Activated CD8-positive, alpha-beta T cell treated with anti-CD3 and anti-CD28 coated beads, Interleukin-2, amount 10 ng/mL, durations not matched to agents 7 days and 5 days (primary cell): Measurements from ENCODE around the gene ZNF800. TPM values are rescaled to one million over a fixed set of nuclear protein-coding genes. Genes with fewer than 3 reads are reported as not detected.

Experiments
- ATAC-seq: fragments of 150-1000 bp; cut with Tn5 transposase; one replicate; pipeline ENCODE4 v1.10.0; 2021; ENCODE audit warnings: moderate library complexity
- CTCF ChIA-PET: fragments of 350-600 bp; sonication (Branson Sonifier 250); formaldehyde crosslinking; loops from one replicate; lab custom pipeline; 2021; ENCODE audit warnings: antibody characterized with exemption; lab: Charles Lee
- POLR2A ChIA-PET: fragments of 350-600 bp; sonication (Branson Sonifier 250); formaldehyde crosslinking; loops from one replicate; lab custom pipeline; 2021; ENCODE audit warnings: antibody characterized with exemption; lab: Charles Lee
- DNase-seq: peaks from one replicate; pipeline ENCODE4 v3.0.0-alpha.2; 2020
- H3K27ac Mint-ChIP-seq: one replicate; pipeline ENCODE4 v1.8.0; 2021; ENCODE audit warnings: mild to moderate bottlenecking, mixed read lengths
- H3K27me3 Mint-ChIP-seq: one replicate; pipeline ENCODE4 v1.8.0; 2021; ENCODE audit warnings: low read depth, mixed read lengths
- H3K36me3 Mint-ChIP-seq: one replicate; pipeline ENCODE4 v1.8.0; 2021; ENCODE audit warnings: low read depth, mixed read lengths
- H3K4me1 Mint-ChIP-seq: one replicate; pipeline ENCODE4 v1.8.0; 2021; ENCODE audit warnings: low read depth, mixed read lengths
- H3K4me3 Mint-ChIP-seq: one replicate; pipeline ENCODE4 v1.8.0; 2021; ENCODE audit warnings: mild to moderate bottlenecking, mixed read lengths
- H3K9me3 Mint-ChIP-seq: one replicate; pipeline ENCODE4 v1.8.0; 2022; ENCODE audit warnings: mixed read lengths; ENCODE audit not compliant: insufficient read depth
- total RNA-seq, 2 experiments: library from RNA; stranded (reverse); gene quantifications; one replicate each; pipeline ENCODE4 v1.2.3, GENCODE V29; 2021

Gene ZNF800
- total RNA-seq, 2 experiments from 2014 or later: 40.7 to 43.2 TPM

GRCh38 chr7:127348247-127348631 lies 44.3 kb downstream of the ZNF800 start:
- Mint-ChIP-seq H3K4me1 (peaks cover 8% of the 10 kb centered on the region), H3K27me3 (peaks cover 15% of the 10 kb centered on the region), H3K4me3 (peak overlapping the region; percentile 51), H3K27ac (no peak overlapping the region), H3K36me3 (peaks cover 10% of the 10 kb centered on the region), H3K9me3 (no peaks in the 10 kb centered on the region)
- ATAC-seq (no peak), DNase-seq (no peak)
- ChIA-PET CTCF (interaction anchor here (0.6 to 6.3 kb wide), 31 partner anchors 8 to 546 kb away, joined by 3 to 51 read pairs (median 4); partner anchors contain the start of genes ARF5 and ZNF800), POLR2A (interaction anchor here (0.6 to 3.0 kb wide), 3 partner anchors 44 to 120 kb away, joined by 5 to 18 read pairs (median 5); partner anchors contain the start of gene ZNF800)

GRCh38 chr7:127347567-127348246 lies 44.8 kb downstream of the ZNF800 start:
- Mint-ChIP-seq H3K36me3 (peaks cover 8% of the 10 kb centered on the region), H3K4me3 (peak overlapping the region; percentile 51), H3K4me1 (peaks cover 8% of the 10 kb centered on the region), H3K9me3 (no peaks in the 10 kb centered on the region), H3K27ac (no peak overlapping the region), H3K27me3 (peaks cover 15% of the 10 kb centered on the region)
- ChIA-PET POLR2A (interaction anchor here (0.6 to 3.0 kb wide), 3 partner anchors 44 to 119 kb away, joined by 5 to 18 read pairs (median 5); partner anchors contain the start of gene ZNF800), CTCF (interaction anchor here (0.6 to 6.3 kb wide), 31 partner anchors 9 to 545 kb away, joined by 3 to 51 read pairs (median 4); partner anchors contain the start of genes ARF5 and ZNF800)
- DNase-seq (peak; percentile 71), ATAC-seq (peak; percentile 99)

DNA sequence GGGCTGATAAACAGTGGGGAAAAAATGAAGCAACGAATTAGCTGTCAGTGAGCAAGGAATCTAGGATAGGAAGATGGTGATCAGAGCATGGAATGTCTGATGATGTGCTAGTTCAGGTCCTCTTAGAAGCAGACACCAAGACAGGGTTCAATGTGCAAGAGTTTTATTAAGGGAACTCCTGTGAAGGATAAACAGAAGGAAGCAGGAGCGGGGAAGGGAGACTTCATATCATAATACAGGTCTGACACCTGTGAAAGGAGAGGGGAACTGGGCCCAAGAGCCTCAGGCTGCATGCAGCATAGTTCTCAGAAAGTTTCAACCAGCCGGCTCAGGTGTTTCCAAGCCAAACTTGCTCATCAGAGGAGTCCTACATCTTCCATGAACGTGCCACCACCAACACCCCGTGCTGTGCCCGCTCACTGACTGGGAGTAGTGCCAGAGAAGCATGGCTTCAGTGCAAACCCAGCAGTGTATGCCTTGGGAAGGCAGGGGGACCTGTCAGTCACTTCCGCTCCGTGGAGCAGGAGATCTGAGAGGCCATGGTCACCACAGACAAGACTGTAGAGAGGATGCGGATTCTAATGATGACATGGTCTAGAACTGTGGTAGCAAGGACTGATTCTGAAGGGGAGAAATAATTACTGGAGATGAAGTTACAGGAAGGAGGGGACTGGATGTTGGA lies 45.8 kb downstream of the ZNF800 start:
- CTCF ChIA-PET: interaction anchor here (0.7 to 6.3 kb wide), 8 partner anchors 11 to 100 kb away, joined by 3 to 51 read pairs (median 5); no protein-coding TSS in a partner anchor
- ATAC-seq (no peak), DNase-seq (no peak)
- POLR2A ChIA-PET: interaction anchor here (1.6 kb wide), 1 partner anchor 101 kb away, joined by 5 read pairs; no protein-coding TSS in a partner anchor
- peaks cover 8% of the 10 kb centered on the region for H3K4me1 Mint-ChIP-seq
- H3K36me3 Mint-ChIP-seq: peaks cover 6% of the 10 kb centered on the region
- H3K27me3 Mint-ChIP-seq: peaks cover 15% of the 10 kb centered on the region
- H3K4me3 Mint-ChIP-seq: no peak overlapping the region
- H3K27ac Mint-ChIP-seq: no peak overlapping the region
- H3K9me3 Mint-ChIP-seq: peaks cover 4% of the 10 kb centered on the region

GRCh38 chr7:127342596-127342995 lies 49.9 kb downstream of the ZNF800 start:
- ChIA-PET POLR2A (no interaction called here), CTCF (interaction anchor here (1.1 kb wide), 1 partner anchor 12 kb away, joined by 3 read pairs; no protein-coding TSS in a partner anchor)
- no peak for ATAC-seq
- Mint-ChIP-seq H3K27ac (no peak overlapping the region), H3K4me3 (no peak overlapping the region), H3K36me3 (peaks cover 3% of the 10 kb centered on the region), H3K4me1 (peaks cover 6% of the 10 kb centered on the region), H3K9me3 (peaks cover 4% of the 10 kb centered on the region), H3K27me3 (peaks cover 21% of the 10 kb centered on the region)
- DNase-seq: no peak

GRCh38 chr7:127338122-127338521 lies 54.4 kb downstream of the ZNF800 start:
- ATAC-seq (no peak), DNase-seq (no peak)
- peaks cover 23% of the 10 kb centered on the region for H3K27me3 Mint-ChIP-seq
- H3K27ac Mint-ChIP-seq: no peak overlapping the region
- POLR2A ChIA-PET: interaction anchor here (1.5 kb wide), 1 partner anchor 54 kb away, joined by 5 read pairs; the partner anchor contains the start of gene ZNF800
- no peaks in the 10 kb centered on the region for H3K4me1 Mint-ChIP-seq
- H3K9me3 Mint-ChIP-seq: peaks cover 4% of the 10 kb centered on the region
- CTCF ChIA-PET: interaction anchor here (1.2 kb wide), 1 partner anchor 10 kb away, joined by 5 read pairs; no protein-coding TSS in a partner anchor
- peaks cover 3% of the 10 kb centered on the region for H3K36me3 Mint-ChIP-seq
- H3K4me3 Mint-ChIP-seq: no peak overlapping the region

DNA sequence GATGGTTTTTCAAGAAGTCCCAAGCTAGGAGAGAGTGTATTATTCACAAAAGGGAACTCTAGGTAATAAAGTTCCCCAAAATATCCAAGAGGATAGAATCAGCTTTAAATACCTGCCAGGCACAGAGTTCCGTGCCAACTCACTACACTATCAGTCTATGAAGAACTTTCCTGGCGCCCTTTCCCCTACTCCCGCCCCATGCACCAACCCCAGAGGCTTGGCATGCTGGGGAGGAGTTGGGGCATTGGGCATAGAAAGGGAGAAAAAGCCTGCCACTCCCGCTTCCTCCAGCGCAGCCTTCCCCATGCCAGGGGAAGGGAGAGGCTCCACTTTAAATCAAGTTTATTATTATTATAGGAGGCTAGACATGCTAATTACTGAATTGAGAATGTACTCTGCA lies 54.9 kb downstream of the ZNF800 start:
- Mint-ChIP-seq H3K9me3 (peaks cover 4% of the 10 kb centered on the region), H3K36me3 (peaks cover 3% of the 10 kb centered on the region), H3K27ac (no peak overlapping the region), H3K4me1 (no peaks in the 10 kb centered on the region), H3K4me3 (no peak overlapping the region), H3K27me3 (peaks cover 23% of the 10 kb centered on the region)
- CTCF ChIA-PET: no interaction called here
- POLR2A ChIA-PET: no interaction called here
- DNase-seq (no peak), ATAC-seq (no peak)

DNA sequence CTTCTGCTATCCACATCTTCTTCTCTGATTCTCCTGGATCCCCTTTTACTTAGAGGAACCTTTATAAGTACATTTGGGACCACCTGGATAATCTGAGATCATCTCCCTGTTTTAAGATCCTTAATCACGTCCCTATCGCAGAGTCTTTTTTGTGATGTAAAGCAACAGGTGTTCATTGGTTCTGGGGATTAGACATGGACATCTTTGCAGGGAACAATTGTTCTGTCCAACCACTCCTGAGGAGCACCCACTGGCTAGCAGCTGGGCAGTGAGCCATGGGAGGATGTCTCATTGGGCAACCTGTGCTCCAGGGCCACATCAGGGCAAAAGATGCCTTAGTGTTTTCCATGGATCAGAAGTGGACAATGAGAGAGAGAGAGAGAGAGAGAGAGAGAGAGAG lies 56.0 kb downstream of the ZNF800 start:
- POLR2A ChIA-PET: interaction anchor here (0.6 kb wide), 1 partner anchor 56 kb away, joined by 3 read pairs; the partner anchor contains the start of gene ZNF800
- no peaks in the 10 kb centered on the region for H3K9me3 Mint-ChIP-seq
- DNase-seq (no peak), ATAC-seq (no peak)
- CTCF ChIA-PET: no interaction called here
- no peaks in the 10 kb centered on the region for H3K4me1 Mint-ChIP-seq
- no peak overlapping the region for H3K4me3 Mint-ChIP-seq
- no peak overlapping the region for H3K27ac Mint-ChIP-seq
- H3K36me3 Mint-ChIP-seq: no peaks in the 10 kb centered on the region
- H3K27me3 Mint-ChIP-seq: peaks cover 31% of the 10 kb centered on the region

GRCh38 chr7:127332880-127333279 lies 59.6 kb downstream of the ZNF800 start:
- no peaks in the 10 kb centered on the region for H3K9me3 Mint-ChIP-seq
- POLR2A ChIA-PET: no interaction called here
- peaks cover 31% of the 10 kb centered on the region for H3K27me3 Mint-ChIP-seq
- H3K4me1 Mint-ChIP-seq: no peaks in the 10 kb centered on the region
- no peak for ATAC-seq
- no peak overlapping the region for H3K4me3 Mint-ChIP-seq
- no peak overlapping the region for H3K27ac Mint-ChIP-seq
- DNase-seq: no peak
- CTCF ChIA-PET: no interaction called here
- no peaks in the 10 kb centered on the region for H3K36me3 Mint-ChIP-seq

GRCh38 chr7:127330070-127330469 lies 62.4 kb downstream of the ZNF800 start:
- no peaks in the 10 kb centered on the region for H3K4me1 Mint-ChIP-seq
- no peaks in the 10 kb centered on the region for H3K9me3 Mint-ChIP-seq
- no peak overlapping the region for H3K4me3 Mint-ChIP-seq
- ATAC-seq (no peak), DNase-seq (no peak)
- H3K36me3 Mint-ChIP-seq: no peaks in the 10 kb centered on the region
- no peak overlapping the region for H3K27ac Mint-ChIP-seq
- POLR2A ChIA-PET: no interaction called here
- CTCF ChIA-PET: no interaction called here
- peaks cover 35% of the 10 kb centered on the region for H3K27me3 Mint-ChIP-seq

DNA sequence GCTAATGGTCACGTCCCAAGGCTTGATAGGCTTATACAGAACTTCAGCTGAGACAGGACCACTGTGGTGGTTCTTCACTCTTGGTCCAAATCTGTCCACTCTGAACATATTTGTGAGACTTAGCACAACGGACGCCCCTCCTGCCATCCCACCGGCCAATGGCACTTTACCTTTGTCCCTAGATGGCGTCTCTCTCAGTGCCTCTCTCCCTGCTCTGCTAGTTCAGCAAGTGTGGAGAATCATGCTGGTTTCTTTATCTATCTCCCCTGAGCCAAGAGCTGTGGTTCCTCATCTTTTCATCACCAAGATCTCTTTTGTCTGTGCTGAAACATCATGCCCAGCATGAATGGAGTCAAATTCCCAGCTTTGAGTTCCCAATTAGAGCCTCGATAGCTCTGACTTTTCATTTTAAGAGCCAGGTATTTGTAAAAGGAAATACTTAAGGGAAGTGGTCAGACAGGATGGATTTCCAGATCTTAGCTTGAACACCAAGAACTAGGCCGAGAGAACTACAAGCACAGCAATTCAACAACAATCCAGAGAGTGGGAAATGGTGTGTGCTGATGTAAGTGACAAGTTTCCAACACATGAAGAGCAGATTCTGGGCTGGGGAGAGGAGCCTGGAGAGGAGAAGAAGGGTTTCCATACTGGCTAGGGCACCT lies 69.5 kb downstream of the ZNF800 start:
- CTCF ChIA-PET: interaction anchor here (0.6 to 0.8 kb wide), 2 partner anchors 24 to 162 kb away, joined by 3 read pairs; no protein-coding TSS in a partner anchor
- Mint-ChIP-seq H3K27ac (no peak overlapping the region), H3K36me3 (no peaks in the 10 kb centered on the region), H3K4me1 (peaks cover 6% of the 10 kb centered on the region), H3K27me3 (peaks cover 22% of the 10 kb centered on the region), H3K9me3 (no peaks in the 10 kb centered on the region), H3K4me3 (no peak overlapping the region)
- POLR2A ChIA-PET: no interaction called here
- DNase-seq: no peak
- ATAC-seq: no peak

- H3K4me1 Mint-ChIP-seq: peaks cover 6% of the 10 kb centered on the region
- no peak overlapping the region for H3K4me3 Mint-ChIP-seq
- peaks cover 21% of the 10 kb centered on the region for H3K27me3 Mint-ChIP-seq
- peak; percentile 23 for ATAC-seq
- H3K9me3 Mint-ChIP-seq: no peaks in the 10 kb centered on the region
- no peaks in the 10 kb centered on the region for H3K36me3 Mint-ChIP-seq
- DNase-seq: no peak
- H3K27ac Mint-ChIP-seq: no peak overlapping the region
- POLR2A ChIA-PET: no interaction called here
- CTCF ChIA-PET: interaction anchor here (0.8 kb wide), 1 partner anchor 25 kb away, joined by 3 read pairs; no protein-coding TSS in a partner anchor
These were observed 70.2 kb downstream of the ZNF800 start for GRCh38 chr7:127322351-127322750.
